HG03280 (cell line): ENCODE measurements around the gene EHD4.

Experiments
- ATAC-seq: cut with Tn5 transposase; IDR thresholded peaks from one replicate; pipeline ENCODE4 v1.9.1; 2021; ENCODE audit warnings: mild to moderate bottlenecking, moderate library complexity; ENCODE audit not compliant: unreplicated experiment

EHD4 gene

GRCh38 chr15:41866872-41867579, 105.3 kb downstream of the EHD4 start:
- no peak for ATAC-seq

GRCh38 chr15:41866263-41866703, 106.1 kb downstream of the EHD4 start:
- ATAC-seq, result no peak

GRCh38 chr15:41865490-41866055, 106.8 kb downstream of the EHD4 start:
- no peak for ATAC-seq

GRCh38 chr15:41862515-41863116, 109.7 kb downstream of the EHD4 start:
- no peak for ATAC-seq

- no peak for ATAC-seq
These were observed 110.5 kb downstream of the EHD4 start for GRCh38 chr15:41861736-41862356.

GRCh38 chr15:41860049-41860828, 112.1 kb downstream of the EHD4 start:
- no peak for ATAC-seq

- ATAC-seq, result no peak
These were observed 113.6 kb downstream of the EHD4 start for GRCh38 chr15:41858756-41859155.

- no peak for ATAC-seq
These were observed 115.0 kb downstream of the EHD4 start for GRCh38 chr15:41857316-41857715.

GRCh38 chr15:41856716-41857115, 115.6 kb downstream of the EHD4 start:
- no peak for ATAC-seq

GRCh38 chr15:41856262-41856661, 116.1 kb downstream of the EHD4 start:
- ATAC-seq, result no peak

GRCh38 chr15:41855261-41855961, 116.9 kb downstream of the EHD4 start:
- no peak for ATAC-seq

- no peak for ATAC-seq
These were observed 117.9 kb downstream of the EHD4 start for GRCh38 chr15:41854443-41854842.

GRCh38 chr15:41853831-41854230, 118.5 kb downstream of the EHD4 start:
- ATAC-seq, result no peak

- ATAC-seq, result no peak
These were observed 119.4 kb downstream of the EHD4 start for GRCh38 chr15:41852736-41853590.

GRCh38 chr15:41851755-41852370, 120.5 kb downstream of the EHD4 start:
- no peak for ATAC-seq

- no peak for ATAC-seq
These were observed 121.2 kb downstream of the EHD4 start for GRCh38 chr15:41851167-41851523.

- no peak for ATAC-seq
These were observed 121.7 kb downstream of the EHD4 start for GRCh38 chr15:41850482-41851166.

GRCh38 chr15:41849861-41850260, 122.5 kb downstream of the EHD4 start:
- ATAC-seq, result no peak

GRCh38 chr15:41849204-41849603, 123.2 kb downstream of the EHD4 start:
- no peak for ATAC-seq
